ENCODE measurements around the gene ALLC. TPM values are rescaled to one million over a fixed set of nuclear protein-coding genes. Genes with fewer than 3 reads are reported as not detected.

Gene ALLC
- total and polyA plus RNA-seq, 2 experiments from 2014 or later, result not detected

GRCh38 chr2:3726511-3726910 is 68.5 kb downstream of the ALLC start:
- Histone ChIP-seq H3K79me2 (ENCODE audit: insufficient read depth) (no peaks in the 10 kb centered on the region), H3K9me2 (ENCODE audit: insufficient read depth) (no peaks in the 10 kb centered on the region), H3K27ac (no peak overlapping the region), H3K4me3 (no peak overlapping the region), H4K20me1 (ENCODE audit: insufficient read depth) (no peaks in the 10 kb centered on the region), H3F3A (ENCODE audit: insufficient read depth) (no peaks in the 10 kb centered on the region), H3K9ac (no peak overlapping the region), H3K36me3 (ENCODE audit: low read depth) (no peaks in the 10 kb centered on the region), H3K9me3 (ENCODE audit: low read depth) (no peaks in the 10 kb centered on the region), H2AFZ (no peak overlapping the region), H3K4me1 (ENCODE audit: insufficient read depth) (no peaks in the 10 kb centered on the region), H3K4me2 (ENCODE audit: unreplicated experiment) (no peak overlapping the region), H3K27me3 (replicated peaks; ENCODE audit: insufficient read depth) (peaks cover 14% of the 10 kb centered on the region)
- in situ Hi-C loops (cut with MboI), result no loop called here
- TF ChIP-seq EZH2phosphoT487 (IDR thresholded peaks at IDR 0.05; ENCODE audit: insufficient read depth, low read depth), result no peak
- TF ChIP-seq EZH2 (IDR thresholded peaks at IDR 0.05; ENCODE audit: insufficient read depth, poor library complexity, severe bottlenecking), result no peak
- no peak for DNase-seq
- 71 to 74% methylated on average over 10 of the region's 10 CpGs for WGBS, 2 experiments (ENCODE audit: low coverage in 1 of 2, low lambda C conversion rate in 2 of 2, missing lambda C conversion rate in 2 of 2)

DNA sequence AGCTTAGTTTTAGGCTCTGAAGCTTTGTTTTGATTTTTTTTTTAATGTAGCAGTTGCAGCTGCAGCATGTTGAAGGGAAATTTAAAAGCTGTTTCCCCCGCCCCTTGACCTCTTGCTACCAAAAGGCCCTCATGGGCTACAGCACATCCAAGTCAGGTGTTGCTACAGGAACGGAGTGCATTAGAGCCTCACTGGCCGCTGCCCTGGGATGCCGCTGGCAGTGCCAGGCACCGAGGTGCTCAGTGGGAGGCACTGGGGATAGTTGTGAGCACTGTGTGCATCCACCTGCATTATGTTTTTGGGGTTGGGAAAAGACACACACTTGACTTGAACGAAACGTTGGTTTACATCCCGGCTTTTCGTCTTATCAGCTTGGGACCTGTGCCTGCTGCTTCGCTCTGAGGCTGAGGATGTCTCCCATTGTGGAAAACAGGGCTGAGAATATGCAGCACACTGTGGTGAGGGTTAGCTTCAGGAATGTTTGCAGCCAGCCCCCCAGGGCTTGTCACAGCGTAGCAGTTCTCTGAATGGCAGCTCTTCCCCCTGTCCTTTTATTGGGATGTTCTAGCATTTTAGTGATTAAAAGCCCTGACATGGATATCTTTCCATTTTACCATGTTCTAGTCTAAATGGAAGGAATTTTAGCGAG is 69.5 kb downstream of the ALLC start:
- in situ Hi-C loops (cut with MboI), result no loop called here
- no peak overlapping the region for H3K4me2 ChIP-seq (ENCODE audit: unreplicated experiment)
- WGBS, 2 experiments (ENCODE audit: low coverage in 1 of 2, low lambda C conversion rate in 2 of 2, missing lambda C conversion rate in 2 of 2), result 51 to 55% methylated on average over 12 of the region's 12 CpGs
- TF ChIP-seq EZH2 (IDR thresholded peaks at IDR 0.05; ENCODE audit: insufficient read depth, poor library complexity, severe bottlenecking) (no peak), EZH2phosphoT487 (IDR thresholded peaks at IDR 0.05; ENCODE audit: insufficient read depth, low read depth) (no peak)
- H3K27me3 ChIP-seq (replicated peaks; ENCODE audit: insufficient read depth), result peaks cover 18% of the 10 kb centered on the region
- no peaks in the 10 kb centered on the region for H3K9me2 ChIP-seq (ENCODE audit: insufficient read depth)
- no peak overlapping the region for H3K4me3 ChIP-seq
- H3K79me2 ChIP-seq (ENCODE audit: insufficient read depth), result no peaks in the 10 kb centered on the region
- no peaks in the 10 kb centered on the region for H3K9me3 ChIP-seq (ENCODE audit: low read depth)
- H3F3A ChIP-seq (ENCODE audit: insufficient read depth), result no peaks in the 10 kb centered on the region
- no peak overlapping the region for H3K27ac ChIP-seq
- H3K4me1 ChIP-seq (ENCODE audit: insufficient read depth), result no peaks in the 10 kb centered on the region
- DNase-seq, result no peak
- H4K20me1 ChIP-seq (ENCODE audit: insufficient read depth), result no peaks in the 10 kb centered on the region
- H3K9ac ChIP-seq, result no peak overlapping the region
- no peak overlapping the region for H2AFZ ChIP-seq
- H3K36me3 ChIP-seq (ENCODE audit: low read depth), result no peaks in the 10 kb centered on the region

GRCh38 chr2:3728104-3729054 is 70.4 kb downstream of the ALLC start:
- 13% methylated on average over 22 of the region's 22 CpGs for WGBS, 2 experiments (ENCODE audit: low coverage in 1 of 2, low lambda C conversion rate in 2 of 2, missing lambda C conversion rate in 2 of 2)
- no peaks in the 10 kb centered on the region for H3K79me2 ChIP-seq (ENCODE audit: insufficient read depth)
- no peak overlapping the region for H2AFZ ChIP-seq
- peak overlapping the region; percentile 16 for H3K4me2 ChIP-seq (ENCODE audit: unreplicated experiment)
- in situ Hi-C loops (cut with MboI), result no loop called here
- H3K27me3 ChIP-seq (replicated peaks; ENCODE audit: insufficient read depth), result peaks cover 18% of the 10 kb centered on the region
- H3K4me3 ChIP-seq, result no peak overlapping the region
- no peaks in the 10 kb centered on the region for H4K20me1 ChIP-seq (ENCODE audit: insufficient read depth)
- H3K36me3 ChIP-seq (ENCODE audit: low read depth), result no peaks in the 10 kb centered on the region
- no peaks in the 10 kb centered on the region for H3K4me1 ChIP-seq (ENCODE audit: insufficient read depth)
- no peaks in the 10 kb centered on the region for H3K9me3 ChIP-seq (ENCODE audit: low read depth)
- no peak overlapping the region for H3K27ac ChIP-seq
- no peak overlapping the region for H3K9ac ChIP-seq
- H3F3A ChIP-seq (ENCODE audit: insufficient read depth), result no peaks in the 10 kb centered on the region
- no peak for TF ChIP-seq EZH2phosphoT487 (IDR thresholded peaks at IDR 0.05; ENCODE audit: insufficient read depth, low read depth)
- no peak for TF ChIP-seq EZH2 (IDR thresholded peaks at IDR 0.05; ENCODE audit: insufficient read depth, poor library complexity, severe bottlenecking)
- peak; percentile 79 for DNase-seq
- no peaks in the 10 kb centered on the region for H3K9me2 ChIP-seq (ENCODE audit: insufficient read depth)

- no peaks in the 10 kb centered on the region for H3K79me2 ChIP-seq (ENCODE audit: insufficient read depth)
- H3K9me2 ChIP-seq (ENCODE audit: insufficient read depth), result no peaks in the 10 kb centered on the region
- no peak overlapping the region for H3K4me2 ChIP-seq (ENCODE audit: unreplicated experiment)
- no peaks in the 10 kb centered on the region for H3K36me3 ChIP-seq (ENCODE audit: low read depth)
- no peaks in the 10 kb centered on the region for H3K9me3 ChIP-seq (ENCODE audit: low read depth)
- 66 to 70% methylated on average over 8 of the region's 8 CpGs for WGBS, 2 experiments (ENCODE audit: low coverage in 1 of 2, low lambda C conversion rate in 2 of 2, missing lambda C conversion rate in 2 of 2)
- H3K27me3 ChIP-seq (replicated peaks; ENCODE audit: insufficient read depth), result peaks cover 21% of the 10 kb centered on the region
- no peaks in the 10 kb centered on the region for H3F3A ChIP-seq (ENCODE audit: insufficient read depth)
- no peak for DNase-seq
- TF ChIP-seq EZH2phosphoT487 (IDR thresholded peaks at IDR 0.05; ENCODE audit: insufficient read depth, low read depth), result no peak
- TF ChIP-seq EZH2 (IDR thresholded peaks at IDR 0.05; ENCODE audit: insufficient read depth, poor library complexity, severe bottlenecking), result no peak
- H3K4me3 ChIP-seq, result no peak overlapping the region
- H3K4me1 ChIP-seq (ENCODE audit: insufficient read depth), result no peaks in the 10 kb centered on the region
- no peaks in the 10 kb centered on the region for H4K20me1 ChIP-seq (ENCODE audit: insufficient read depth)
- H2AFZ ChIP-seq, result no peak overlapping the region
- H3K9ac ChIP-seq, result no peak overlapping the region
- no peak overlapping the region for H3K27ac ChIP-seq
- in situ Hi-C loops (cut with MboI), result no loop called here
These were observed 71.1 kb downstream of the ALLC start for GRCh38 chr2:3729055-3729448.
